Loucy (cell line): Measurements from ENCODE around the gene ARMC8.

Experiments used
- H2AFZ ChIP-seq: fragments of 200-600 bp; sonication (generic); 2 replicates; pipeline ENCODE4 v1.6.0; 2016; ENCODE audit warnings: antibody characterized with exemption, mild to moderate bottlenecking, low read length, moderate library complexity
- H3F3A ChIP-seq: fragments of 200-600 bp; 2 replicates; pipeline ENCODE4 v1.6.0; 2016; ENCODE audit warnings: antibody characterized with exemption, low read depth, mild to moderate bottlenecking
- H3K27me3 ChIP-seq: fragments of 200-600 bp; sonication (generic); 2 replicates; pipeline ENCODE4 v1.6.1; 2014; ENCODE audit warnings: low read length, mild to moderate bottlenecking; ENCODE audit not compliant: insufficient read depth, poor library complexity, severe bottlenecking
- H3K36me3 ChIP-seq: fragments of 200-600 bp; sonication (generic); 2 replicates; pipeline ENCODE4 v1.6.1; 2016; ENCODE audit warnings: low read length; ENCODE audit not compliant: insufficient read depth
- H3K4me1 ChIP-seq: fragments of 200-600 bp; sonication (generic); 2 replicates; pipeline ENCODE4 v1.5.1; 2014; ENCODE audit warnings: low read length, mild to moderate bottlenecking; ENCODE audit not compliant: insufficient read depth, poor library complexity, severe bottlenecking
- H3K4me2 ChIP-seq: fragments of 200-600 bp; sonication (generic); 2 replicates; pipeline ENCODE4 v1.6.0; 2014; ENCODE audit warnings: antibody characterized with exemption, low read length, low read depth, mild to moderate bottlenecking; ENCODE audit not compliant: poor library complexity, severe bottlenecking
- H3K4me3 ChIP-seq: fragments of 200-600 bp; sonication (generic); 2 replicates; pipeline ENCODE4 v1.5.1; 2014; ENCODE audit warnings: low read length, mild to moderate bottlenecking, mixed read lengths; ENCODE audit not compliant: poor library complexity, severe bottlenecking
- H3K79me2 ChIP-seq: fragments of 200-600 bp; sonication (generic); 2 replicates; pipeline ENCODE4 v1.6.1; 2014; ENCODE audit warnings: low read length; ENCODE audit not compliant: insufficient read depth
- H3K9ac ChIP-seq: fragments of 200-600 bp; sonication (generic); 2 replicates; pipeline ENCODE4 v1.6.0; 2014; ENCODE audit warnings: mild to moderate bottlenecking, low read depth, low read length, moderate library complexity; ENCODE audit not compliant: poor library complexity, severe bottlenecking
- H3K9me2 ChIP-seq: fragments of 200-600 bp; sonication (generic); replicated peaks from 2 replicates; pipeline ENCODE4 v1.6.1; 2016; ENCODE audit warnings: low read depth, low read length, mixed read lengths
- H3K9me3 ChIP-seq: fragments of 200-600 bp; sonication (generic); 2 replicates; pipeline ENCODE4 v1.6.1; 2014; ENCODE audit warnings: mild to moderate bottlenecking, antibody characterized with exemption, low read length, low read depth; ENCODE audit not compliant: insufficient read depth
- H4K20me1 ChIP-seq: fragments of 200-600 bp; sonication (generic); 2 replicates; pipeline ENCODE4 v1.6.0; 2014; ENCODE audit warnings: antibody characterized with exemption, low read length, mild to moderate bottlenecking; ENCODE audit not compliant: insufficient read depth, poor library complexity, severe bottlenecking
- CTCF ChIP-seq: fragments of 200-600 bp; sonication (generic); conservative IDR thresholded peaks from 2 replicates; pipeline ENCODE4 v1.5.1; 2014; ENCODE audit warnings: mild to moderate bottlenecking, antibody characterized with exemption, low read length
- EZH2phosphoT487 ChIP-seq: fragments of 200-600 bp; IDR thresholded peaks from 2 replicates; pipeline ENCODE4 v1.6.1; 2018; ENCODE audit warnings: antibody characterized with exemption, mild to moderate bottlenecking, moderate library complexity, borderline replicate concordance

The ARMC8 gene

DNA sequence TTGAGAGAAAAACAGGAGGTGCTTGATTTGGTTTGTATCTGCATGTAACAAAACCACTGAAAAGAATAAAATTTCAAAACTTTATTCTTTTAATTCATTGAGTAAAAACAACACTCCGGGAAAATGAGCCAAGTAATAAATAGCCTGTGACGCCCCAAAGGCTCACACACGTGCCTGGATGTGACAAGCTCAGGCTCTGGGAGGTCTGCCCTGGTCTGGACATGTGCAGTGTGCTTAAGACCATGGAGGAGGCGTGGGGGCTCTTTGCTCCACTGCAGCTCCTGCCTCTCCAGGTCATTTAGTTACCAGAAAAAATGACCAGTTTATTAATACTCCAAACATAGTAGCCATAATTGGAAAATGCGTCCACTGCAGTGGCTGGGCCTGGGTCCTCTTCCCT, 151.1 kb downstream of the ARMC8 start:
- TF ChIP-seq CTCF = no peak
- H3K4me1 ChIP-seq = no peaks in the 10 kb centered on the region

GRCh38 chr3:138338811-138339210, 151.7 kb downstream of the ARMC8 start:
- Histone ChIP-seq H3F3A (no peaks in the 10 kb centered on the region), H3K4me1 (no peaks in the 10 kb centered on the region), H3K9me2 (no peaks in the 10 kb centered on the region), H3K9ac (no peak overlapping the region), H3K4me2 (no peak overlapping the region), H2AFZ (no peak overlapping the region), H3K9me3 (no peaks in the 10 kb centered on the region), H3K27me3 (no peaks in the 10 kb centered on the region), H3K79me2 (no peaks in the 10 kb centered on the region), H4K20me1 (no peaks in the 10 kb centered on the region), H3K4me3 (no peak overlapping the region), H3K36me3 (no peaks in the 10 kb centered on the region)
- TF ChIP-seq CTCF = no peak
- TF ChIP-seq EZH2phosphoT487 = no peak

More for the DNA sequence above, 151.1 kb downstream of the ARMC8 start:
- no peak overlapping the region for H3K4me2 ChIP-seq
- H3K9ac ChIP-seq = no peak overlapping the region
- no peak overlapping the region for H3K4me3 ChIP-seq
- H3F3A ChIP-seq = no peaks in the 10 kb centered on the region
- no peaks in the 10 kb centered on the region for H4K20me1 ChIP-seq
- H3K79me2 ChIP-seq = no peaks in the 10 kb centered on the region
- H3K36me3 ChIP-seq = no peaks in the 10 kb centered on the region
- no peaks in the 10 kb centered on the region for H3K9me3 ChIP-seq
- no peaks in the 10 kb centered on the region for H3K27me3 ChIP-seq
- H2AFZ ChIP-seq = no peak overlapping the region
- no peaks in the 10 kb centered on the region for H3K9me2 ChIP-seq

DNA sequence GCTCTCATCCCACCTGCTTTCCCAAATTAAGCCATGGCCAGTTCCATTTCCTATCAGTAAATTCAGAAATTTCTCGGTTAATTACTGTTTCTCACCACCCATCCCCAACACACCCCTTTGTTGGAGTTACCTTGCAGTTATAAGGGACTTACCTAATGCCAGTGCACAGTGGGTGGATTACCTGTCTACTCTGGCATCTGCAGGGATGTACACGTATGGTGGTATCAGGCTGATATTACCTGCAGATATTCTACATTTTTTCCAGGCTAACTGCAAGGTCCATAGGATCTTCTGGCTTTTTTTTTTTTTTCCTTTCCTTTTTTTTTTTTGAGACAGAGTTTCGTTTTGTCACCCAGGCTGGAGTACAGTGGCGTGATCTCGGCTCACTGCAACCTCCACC, 153.4 kb downstream of the ARMC8 start:
- Histone ChIP-seq H3K9ac (no peak overlapping the region), H3K36me3 (no peaks in the 10 kb centered on the region), H3K4me1 (no peaks in the 10 kb centered on the region), H3F3A (no peaks in the 10 kb centered on the region), H3K4me2 (no peak overlapping the region), H3K79me2 (no peaks in the 10 kb centered on the region), H2AFZ (no peak overlapping the region), H3K4me3 (no peak overlapping the region), H3K9me3 (no peaks in the 10 kb centered on the region), H3K9me2 (no peaks in the 10 kb centered on the region), H4K20me1 (no peaks in the 10 kb centered on the region), H3K27me3 (no peaks in the 10 kb centered on the region)
- TF ChIP-seq CTCF (no peak), EZH2phosphoT487 (no peak)
